IPS-NIHi7 (cell line): ENCODE data around the gene NR2F1-AS1.
A peak's percentile ranks its signal among the peaks of the same experiment; 100 is the strongest.

Experiments used
- DNase-seq: peaks from one replicate; pipeline ENCODE4 v3.0.0; 2012; ENCODE audit warnings: mixed read lengths; ENCODE audit errors: extremely low spot score

NR2F1-AS1 gene

DNA sequence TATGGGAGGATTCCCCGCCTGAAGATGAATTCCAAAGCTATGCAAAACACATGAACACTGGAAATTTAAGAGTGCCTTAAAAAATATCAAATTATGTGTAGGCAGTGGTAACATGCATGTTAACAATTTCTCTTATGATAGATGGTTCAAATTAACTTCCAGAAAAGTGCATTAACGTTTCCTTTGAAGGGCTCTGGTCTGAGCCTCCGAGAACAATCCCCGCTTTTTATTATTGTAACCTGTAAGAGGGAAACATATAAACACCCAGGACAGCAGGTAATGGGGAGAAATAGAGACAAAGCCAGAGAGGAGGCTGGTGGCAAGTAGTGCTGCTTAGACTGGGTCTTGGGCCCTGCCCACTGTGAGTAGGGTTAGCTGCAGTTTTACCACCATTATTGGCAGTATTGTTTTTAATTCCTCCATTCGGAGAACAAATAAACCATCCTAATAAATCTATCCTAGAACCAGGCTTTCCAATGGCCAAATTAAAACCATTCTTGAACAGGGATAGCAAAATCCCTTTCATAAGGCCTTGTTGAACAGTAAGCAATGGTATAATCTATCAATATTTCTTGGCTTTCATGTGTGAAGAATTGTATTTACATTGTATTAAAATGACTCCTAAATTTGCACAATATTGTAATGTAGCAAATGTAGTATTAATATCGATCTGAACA lies 8.3 kb upstream of the NR2F1-AS1 start:
- no peak for DNase-seq

GRCh38 chr5:93588352-93589151 lies 7.5 kb upstream of the NR2F1-AS1 start:
- no peak for DNase-seq

DNA sequence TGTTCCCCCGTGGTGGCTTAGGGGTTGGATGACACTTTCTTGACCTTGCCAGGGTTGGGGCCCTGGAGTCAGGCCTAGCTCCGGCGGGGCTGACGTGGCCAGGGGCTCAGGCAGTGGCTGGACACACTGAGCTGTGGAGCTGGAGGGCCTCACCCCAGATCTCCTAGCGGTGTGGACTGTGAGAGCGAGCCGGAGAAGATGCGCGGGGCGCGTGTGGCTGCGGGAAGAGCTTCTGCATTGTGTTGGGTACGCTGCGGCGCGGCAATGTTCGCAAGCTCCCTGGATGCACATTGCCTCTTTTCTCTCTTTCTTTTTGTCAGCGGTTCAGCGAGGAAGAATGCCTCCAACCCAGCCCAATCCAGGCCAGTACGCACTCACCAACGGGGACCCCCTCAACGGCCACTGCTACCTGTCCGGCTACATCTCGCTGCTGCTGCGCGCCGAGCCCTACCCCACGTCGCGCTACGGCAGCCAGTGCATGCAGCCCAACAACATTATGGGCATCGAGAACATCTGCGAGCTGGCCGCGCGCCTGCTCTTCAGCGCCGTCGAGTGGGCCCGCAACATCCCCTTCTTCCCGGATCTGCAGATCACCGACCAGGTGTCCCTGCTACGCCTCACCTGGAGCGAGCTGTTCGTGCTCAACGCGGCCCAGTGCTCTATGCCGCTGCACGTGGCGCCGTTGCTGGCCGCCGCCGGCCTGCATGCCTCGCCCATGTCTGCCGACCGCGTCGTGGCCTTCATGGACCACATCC lies 6.8 kb upstream of the NR2F1-AS1 start:
- DNase-seq = no peak

DNA sequence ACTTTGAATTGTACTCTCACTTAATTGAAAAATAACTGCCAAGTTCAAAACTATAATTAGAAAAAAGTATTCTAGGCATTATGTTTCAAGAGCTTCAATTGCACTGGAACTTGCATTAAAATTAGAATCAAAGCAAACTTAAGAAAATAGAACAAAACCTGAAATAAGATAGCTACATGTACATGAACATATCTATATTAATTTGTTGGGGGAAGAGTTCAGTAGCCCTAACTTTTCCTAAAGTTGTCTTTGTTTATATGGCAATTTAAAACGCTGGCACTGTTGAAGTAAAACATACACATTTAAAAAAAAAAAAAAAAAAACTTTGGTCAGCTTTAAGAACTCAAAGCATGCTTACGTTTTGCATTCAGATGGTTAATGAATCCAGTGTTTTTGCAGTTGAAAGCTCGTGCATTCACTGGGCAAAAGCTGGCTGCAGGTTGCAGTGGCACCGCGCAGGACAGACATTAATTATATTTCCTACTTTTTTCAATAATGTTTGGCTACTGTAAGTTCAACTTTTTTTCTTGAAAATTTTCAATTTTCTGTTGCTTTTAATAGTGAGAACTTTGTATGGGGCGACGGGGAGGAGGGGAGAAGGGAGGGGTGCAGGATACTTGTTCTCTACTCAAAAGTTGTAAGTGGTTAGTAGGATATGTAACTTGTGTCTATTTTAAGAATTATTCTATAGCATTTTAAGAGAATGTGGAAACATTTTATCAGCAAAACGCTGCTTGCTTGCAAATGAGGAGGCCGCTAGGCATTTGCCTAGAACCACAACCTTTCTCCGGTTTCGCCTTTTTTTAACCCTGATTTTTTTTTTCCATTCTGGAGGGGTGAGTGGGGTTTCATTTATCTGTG lies 5.9 kb upstream of the NR2F1-AS1 start:
- no peak for DNase-seq

- no peak for DNase-seq
Measured at GRCh38 chr5:93585767-93586385, 4.9 kb upstream of the NR2F1-AS1 start.

- peak; percentile 48 for DNase-seq
Measured at GRCh38 chr5:93585041-93585766, 4.2 kb upstream of the NR2F1-AS1 start.

GRCh38 chr5:93584596-93585040 lies 3.6 kb upstream of the NR2F1-AS1 start:
- DNase-seq = no peak

DNA sequence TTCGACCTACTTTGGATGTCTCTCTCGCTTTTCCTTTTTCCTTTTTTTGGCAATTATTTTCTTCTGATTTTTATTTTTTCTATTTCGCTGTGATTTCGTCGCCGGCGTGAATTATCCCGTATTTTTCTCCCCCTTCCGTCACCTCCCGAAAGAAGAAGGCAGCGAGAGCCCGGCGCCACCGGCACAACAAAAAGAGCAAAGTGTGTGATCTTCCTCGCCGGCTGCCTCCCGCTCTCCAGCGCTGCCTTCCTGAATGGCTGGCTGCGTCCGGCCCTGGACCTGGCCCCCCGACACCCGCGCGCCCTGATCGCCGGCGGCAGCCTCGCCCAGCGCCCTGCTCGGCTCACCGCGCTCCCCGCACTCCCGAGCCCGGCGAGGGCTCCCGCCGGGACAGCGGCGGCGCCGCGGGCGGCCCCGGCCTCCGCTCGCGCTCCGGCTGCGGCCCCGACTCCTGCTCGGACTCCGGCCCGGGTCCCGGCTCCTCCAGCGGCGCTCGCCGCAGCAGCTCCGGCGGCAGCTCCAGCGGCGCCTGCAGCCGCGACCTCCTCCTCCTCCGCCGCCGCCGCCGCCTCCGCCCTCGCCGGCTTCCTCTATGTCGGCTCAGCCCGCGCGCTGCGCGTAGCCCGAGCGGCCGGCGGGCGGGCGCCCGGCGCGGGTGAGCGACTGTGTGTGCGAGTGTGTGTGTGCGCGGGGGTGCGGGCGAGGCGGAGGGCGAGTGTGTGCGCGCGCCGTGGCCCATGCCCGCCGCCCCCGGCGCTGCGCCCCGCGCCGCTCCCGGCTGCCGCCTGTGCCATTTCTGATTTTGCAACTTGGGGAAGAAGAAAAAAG lies 3.0 kb upstream of the NR2F1-AS1 start:
- peak; percentile 34 for DNase-seq

DNA sequence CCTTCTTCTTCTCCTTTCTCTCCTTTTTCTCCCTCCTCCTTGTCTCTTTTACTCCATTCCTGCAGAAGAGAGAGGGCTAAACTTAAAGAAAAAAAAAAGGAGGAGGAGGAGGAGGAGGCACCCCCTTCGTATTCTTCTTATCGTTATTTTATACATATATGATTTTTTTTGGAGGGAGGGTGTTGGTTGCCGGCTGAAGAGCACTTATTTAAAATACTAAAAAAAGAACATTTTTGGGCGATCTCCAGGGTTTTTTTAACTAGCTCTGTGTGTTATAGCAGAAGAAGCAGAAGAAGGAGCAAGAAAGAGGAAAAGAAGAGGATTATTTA lies 2.4 kb upstream of the NR2F1-AS1 start:
- DNase-seq = no peak

GRCh38 chr5:93582677-93583438 lies 1.8 kb upstream of the NR2F1-AS1 start, which contains the start of gene NR2F1:
Gene NR2F1, plus strand, starts transcription at chr5:93583222. Its CDS starts 1,802 bp downstream, at chr5:93585024.
- peak; percentile 59 for DNase-seq

DNA sequence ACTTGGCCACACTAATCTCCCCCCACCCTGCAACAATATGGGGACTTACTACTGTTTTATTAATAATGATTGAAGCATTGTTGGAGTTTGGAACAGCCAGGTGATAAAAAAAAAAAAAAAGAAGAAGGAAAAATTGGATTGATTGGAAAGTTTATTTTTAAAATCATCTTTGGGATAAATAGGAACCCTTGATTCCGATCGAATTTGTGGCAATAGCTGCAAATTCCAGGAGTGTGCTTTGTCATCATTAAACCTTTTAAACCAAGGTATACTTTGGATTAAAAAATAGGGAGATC lies 1.1 kb upstream of the NR2F1-AS1 start:
- no peak for DNase-seq

DNA sequence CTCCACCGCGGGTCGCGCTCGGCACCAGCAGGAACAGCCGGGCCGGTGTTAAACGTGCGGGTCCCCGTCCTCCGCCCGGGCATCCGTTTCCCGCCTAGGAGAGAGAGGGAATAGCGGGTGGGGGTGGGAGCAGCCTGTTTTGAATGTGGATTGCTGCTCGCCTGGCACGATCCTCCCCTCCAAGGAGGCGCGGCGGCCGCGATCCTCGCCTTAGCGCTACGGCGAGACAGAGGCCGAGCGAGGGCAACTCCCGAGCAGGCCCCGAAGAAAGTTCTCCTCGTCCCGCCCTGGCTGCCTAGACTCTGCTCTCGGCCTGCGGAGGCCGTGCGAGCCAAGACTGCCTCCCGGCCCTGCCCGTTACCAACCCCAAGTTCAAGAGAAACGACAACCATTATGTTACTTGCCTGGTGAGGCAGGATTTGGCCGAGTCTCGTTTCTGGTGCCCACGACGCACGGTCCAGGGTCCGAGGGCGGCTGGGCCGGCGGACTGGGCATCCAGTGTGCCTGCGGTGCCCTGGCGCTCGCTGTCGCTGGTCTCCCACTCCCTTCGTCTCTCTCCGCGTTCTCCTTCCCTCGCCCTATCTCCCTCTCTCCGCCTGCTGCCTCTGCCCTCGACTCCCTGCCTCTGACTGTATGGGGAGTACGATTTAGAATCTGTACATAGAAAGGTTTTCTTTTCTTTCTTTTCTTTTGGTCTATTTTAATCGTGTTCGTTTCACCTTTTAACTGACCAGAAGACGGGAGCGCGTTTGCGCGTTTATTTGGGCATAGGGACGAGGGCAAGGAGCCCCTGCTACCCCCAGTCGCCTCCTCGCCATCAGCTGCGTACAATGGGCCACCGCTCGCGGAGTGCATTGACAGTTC lies 724 bp downstream of the NR2F1-AS1 start:
- no peak for DNase-seq

GRCh38 chr5:93579692-93580062 lies 1.3 kb downstream of the NR2F1-AS1 start:
- DNase-seq = no peak

DNA sequence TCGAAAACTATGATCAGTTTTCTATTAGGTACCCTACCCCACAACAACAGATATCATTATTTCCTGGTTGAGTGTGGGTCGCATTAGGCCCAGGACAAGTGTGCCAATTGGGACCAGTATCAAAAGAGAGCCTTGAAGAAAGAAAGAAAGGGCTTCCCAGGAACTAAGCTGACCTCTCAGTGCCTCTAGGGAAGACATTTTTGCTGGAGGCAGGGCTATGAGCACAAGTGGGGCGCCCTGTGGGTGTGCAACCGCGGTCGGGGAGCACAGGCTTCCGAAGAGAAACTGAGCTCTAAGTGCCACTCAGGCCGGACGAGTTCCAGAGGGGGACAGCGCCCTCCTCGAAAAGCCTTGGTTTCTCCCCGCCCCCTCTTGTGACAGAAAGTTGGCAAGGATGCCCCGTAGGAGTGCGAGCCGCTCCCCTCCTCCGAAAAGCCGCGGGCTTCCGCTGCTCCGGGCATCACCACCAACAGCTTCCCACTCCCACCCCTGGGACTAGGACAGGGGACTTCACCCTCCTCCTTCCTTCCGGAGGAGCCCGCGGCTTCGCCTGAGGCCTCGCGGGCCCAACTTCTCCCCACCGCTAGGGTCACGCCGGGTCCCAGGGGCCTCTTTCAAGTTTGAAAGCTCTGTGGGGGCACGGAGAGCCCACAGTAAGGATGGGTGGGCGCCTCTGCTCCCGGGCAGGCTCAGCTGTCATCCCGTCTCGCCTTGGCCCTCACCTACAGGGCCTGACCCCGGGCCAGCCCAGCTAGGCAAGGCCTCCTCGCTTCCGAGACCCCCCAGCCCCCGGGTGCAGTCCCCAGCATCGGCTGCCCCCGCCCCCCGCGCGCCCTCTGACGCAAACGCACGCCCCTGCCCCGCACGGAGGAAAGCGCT lies 2.0 kb downstream of the NR2F1-AS1 start:
- DNase-seq = no peak

GRCh38 chr5:93577854-93578812 lies 2.9 kb downstream of the NR2F1-AS1 start:
- DNase-seq = no peak
